Stimulated activated CD4-positive, alpha-beta T cell treated with anti-CD3 and anti-CD28 coated beads, Interleukin-15, amount 100 ng/mL, for 1 hour (primary cell): Measurements from ENCODE around the gene GTF3C1.
A peak's percentile ranks its signal among the peaks of the same experiment; 100 is the strongest.

ENCODE experiments used
- DNase-seq, 2 donors: peaks; one replicate each; pipeline ENCODE4 v3.0.0-alpha.2; 2020; ENCODE audit warnings: low read depth in 1 of 2, low spot score in 1 of 2

GTF3C1 gene

GRCh38 chr16:27518226-27518625, 31.5 kb downstream of the GTF3C1 start:
- no peak for DNase-seq

- DNase-seq, result no peak
Measured at GRCh38 chr16:27517664-27518063, 32.0 kb downstream of the GTF3C1 start.

- DNase-seq, result no peak
Measured at GRCh38 chr16:27516365-27516764, 33.3 kb downstream of the GTF3C1 start.

- DNase-seq, result peak in 1 of 2 donors; percentile 5
Measured at GRCh38 chr16:27515874-27516353, 33.8 kb downstream of the GTF3C1 start.

- DNase-seq, result no peak
Measured at GRCh38 chr16:27514806-27515205, 34.9 kb downstream of the GTF3C1 start.

- no peak for DNase-seq
Measured at GRCh38 chr16:27511657-27512448, 37.9 kb downstream of the GTF3C1 start.

- no peak for DNase-seq
Measured at GRCh38 chr16:27508476-27508875, 41.2 kb downstream of the GTF3C1 start.

GRCh38 chr16:27506771-27507170, 42.9 kb downstream of the GTF3C1 start:
- no peak for DNase-seq

GRCh38 chr16:27505297-27506236, 44.1 kb downstream of the GTF3C1 start:
- no peak for DNase-seq

- DNase-seq, result no peak
Measured at GRCh38 chr16:27503662-27504061, 46.1 kb downstream of the GTF3C1 start.

- DNase-seq, result no peak
Measured at GRCh38 chr16:27500801-27501200, 48.9 kb downstream of the GTF3C1 start.

GRCh38 chr16:27499659-27500055, 50.1 kb downstream of the GTF3C1 start:
- DNase-seq, result no peak

GRCh38 chr16:27498916-27499658, 50.6 kb downstream of the GTF3C1 start:
- DNase-seq, result no peak

GRCh38 chr16:27498031-27498825, 51.5 kb downstream of the GTF3C1 start:
- DNase-seq, result no peak

- no peak for DNase-seq
Measured at GRCh38 chr16:27495191-27495590, 54.5 kb downstream of the GTF3C1 start.

- DNase-seq, result no peak
Measured at GRCh38 chr16:27492588-27492979, 57.1 kb downstream of the GTF3C1 start.

GRCh38 chr16:27491894-27492587, 57.7 kb downstream of the GTF3C1 start:
- DNase-seq, result no peak

GRCh38 chr16:27489906-27490305, 59.8 kb downstream of the GTF3C1 start:
- DNase-seq, result no peak

- DNase-seq, result no peak
Measured at GRCh38 chr16:27489421-27489820, 60.3 kb downstream of the GTF3C1 start.

GRCh38 chr16:27486760-27487159, 63.0 kb downstream of the GTF3C1 start:
- no peak for DNase-seq
